Vagina (tissue), 2 donors: ENCODE results near the gene COL9A3. TPM values are rescaled to one million over a fixed set of nuclear protein-coding genes. Genes with fewer than 3 reads are reported as not detected.
A peak's percentile ranks its signal among the peaks of the same experiment; 100 is the strongest.
"Not testable (repeated sequence)": the region's sequence is repeated elsewhere in the genome, so short reads cannot be mapped to it uniquely, and the experiment has no call there.

ENCODE experiments used
- DNase-seq, 2 donors: peaks; one replicate each; pipeline ENCODE4 v3.0.0-alpha.2; 2017; ENCODE audit errors: extremely low spot score in 2 of 2
- H3K27ac ChIP-seq: fragments of 200-600 bp; sonication (generic); one replicate; pipeline ENCODE4 v1.5.1; 2019
- H3K27me3 ChIP-seq: fragments of 200-600 bp; sonication (generic); one replicate; pipeline ENCODE4 v1.5.1; 2019
- H3K36me3 ChIP-seq, 2 donors: fragments of 200-600 bp; sonication (generic); one replicate each; pipeline ENCODE4 v1.5.1; 2017 to 2019
- H3K4me1 ChIP-seq: fragments of 200-600 bp; sonication (generic); one replicate; pipeline ENCODE4 v1.5.1; 2019
- H3K4me3 ChIP-seq, 2 donors: fragments of 200-600 bp; sonication (generic); 1 replicate in 1 of 2; 2 replicates in 1 of 2; pipeline ENCODE4 v1.5.1; 2016 to 2019
- H3K9me3 ChIP-seq: fragments of 200-600 bp; sonication (generic); one replicate; pipeline ENCODE4 v1.5.1; 2019
- CTCF ChIP-seq, 3 experiments: fragments of 450-650 bp in 2 of 3; fragments of 200-600 bp in 1 of 3; sonication (generic) in 1 of 3; IDR thresholded peaks; one replicate each; pipeline ENCODE4 v1.5.1; 2017 to 2019; ENCODE audit warnings: antibody characterized with exemption in 3 of 3, mild to moderate bottlenecking in 2 of 3, moderate library complexity in 2 of 3
- POLR2A ChIP-seq, 2 donors: fragments of 450-650 bp; IDR thresholded peaks; one replicate each; pipeline ENCODE4 v1.6.1; 2017; ENCODE audit warnings: antibody characterized with exemption in 2 of 2, mild to moderate bottlenecking in 2 of 2, moderate library complexity in 2 of 2
- POLR2AphosphoS5 ChIP-seq, 2 donors: sonication (generic); formaldehyde crosslinking; IDR thresholded peaks; one replicate each; pipeline ENCODE4 v1.9.0; 2017; ENCODE audit warnings: antibody characterized with exemption in 2 of 2, mild to moderate bottlenecking in 2 of 2, low read depth in 1 of 2; ENCODE audit not compliant: insufficient read depth in 1 of 2
- intact Hi-C: fragments of 100-400 bp; cut with DNase I; formaldehyde crosslinking; loops from one replicate; pipeline ENCODE4 v1.15.1; 2023
- total RNA-seq: library from RNA; depleted of rRNA; stranded (reverse); fragments of >200 nt; gene quantifications from one replicate; pipeline ENCODE4 v1.2.3, GENCODE V29; 2016

The COL9A3 gene
- total RNA-seq, 1 donor from 2014 or later = 1.2 TPM

- H3K4me1 ChIP-seq = peaks cover 30% of the 10 kb centered on the region
- H3K36me3 ChIP-seq, DNase-seq, H3K27me3 ChIP-seq, H3K27ac ChIP-seq, H3K4me3 ChIP-seq, intact Hi-C loops, H3K9me3 ChIP-seq: not testable (repeated sequence)
- peak; percentile 41 to 53 (median 48) for TF ChIP-seq CTCF (IDR thresholded peaks at IDR 0.05)
Measured at GRCh38 chr20:62873681-62874031, 56.8 kb downstream of the COL9A3 start.

DNA sequence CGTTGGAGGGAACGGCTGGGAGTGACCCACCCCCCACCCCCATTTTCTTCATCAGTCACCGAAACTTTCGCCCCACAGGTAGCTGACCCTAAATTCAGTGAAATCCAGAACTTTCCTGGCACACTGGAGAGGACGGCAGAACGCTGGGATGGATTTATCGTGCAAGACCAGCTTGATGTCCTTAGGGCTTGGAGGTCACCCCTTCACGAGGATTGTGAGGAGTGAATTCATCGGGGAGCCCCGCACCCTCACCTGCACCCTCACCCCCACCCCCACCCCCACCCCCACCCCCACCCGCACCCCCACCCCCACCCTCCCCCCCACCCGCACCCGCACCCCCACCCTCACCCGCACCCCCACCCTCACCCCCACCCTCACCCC, 58.1 kb downstream of the COL9A3 start:
- no peaks in the 10 kb centered on the region for H3K9me3 ChIP-seq
- no peaks in the 10 kb centered on the region for H3K27me3 ChIP-seq
- H3K4me1 ChIP-seq = peaks cover 30% of the 10 kb centered on the region
- peaks cover 0 to 4% of the 10 kb centered on the region in 2 donors for H3K36me3 ChIP-seq
- intact Hi-C loops = no loop called here
- H3K27ac ChIP-seq = no peak overlapping the region
- no peak overlapping the region for H3K4me3 ChIP-seq
- TF ChIP-seq POLR2A (IDR thresholded peaks at IDR 0.05) (no peak), CTCF (IDR thresholded peaks at IDR 0.05) (no peak), POLR2AphosphoS5 (IDR thresholded peaks at IDR 0.05; ENCODE audit: insufficient read depth in 1 of 2, low read depth in 1 of 2) (no peak)
- no peak for DNase-seq

DNA sequence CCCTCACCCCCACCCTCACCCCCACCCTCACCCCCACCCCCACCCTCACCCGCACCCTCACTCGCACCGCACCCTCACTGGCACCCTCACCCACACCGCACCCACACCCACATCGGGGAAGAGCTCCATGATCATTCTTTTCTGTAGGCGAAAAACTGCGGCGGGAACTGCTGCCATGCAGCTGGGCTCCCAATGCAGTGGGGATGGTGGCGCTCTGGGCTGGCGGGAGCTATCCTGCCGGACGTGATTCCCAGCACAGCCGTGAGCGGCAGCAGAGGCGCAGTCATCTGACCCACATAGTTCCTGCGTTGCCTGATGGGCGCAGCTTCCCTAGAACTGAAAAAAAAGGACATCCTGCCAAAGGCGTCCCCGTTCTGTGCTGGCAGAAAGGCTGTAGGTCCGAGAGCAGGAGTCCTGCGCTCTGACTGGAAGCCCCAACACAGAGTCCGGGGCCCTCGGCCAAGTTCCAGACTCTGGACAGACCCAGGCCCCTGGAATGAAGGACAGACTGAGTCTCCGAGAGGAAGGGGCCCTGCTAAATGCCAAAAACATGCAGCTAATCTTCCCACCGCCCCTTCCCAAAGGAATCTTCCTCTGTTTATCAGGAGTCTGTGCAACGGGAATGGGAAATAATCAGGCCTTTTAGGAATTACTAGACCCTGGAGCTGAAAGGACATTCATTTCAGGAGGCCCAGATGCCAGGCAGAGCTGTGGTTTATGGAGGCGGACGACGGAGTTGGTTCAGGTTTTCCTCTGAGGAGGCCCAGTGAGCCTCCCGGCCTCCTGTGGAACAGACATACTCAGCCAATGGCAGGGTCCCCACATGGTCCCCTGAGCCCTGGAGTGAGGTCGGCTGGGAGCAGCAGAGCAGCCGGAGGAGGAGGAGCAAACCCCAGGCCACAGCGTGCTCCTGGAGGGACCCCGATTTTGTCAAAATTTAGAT, 58.8 kb downstream of the COL9A3 start:
- TF ChIP-seq CTCF (IDR thresholded peaks at IDR 0.05) = peak in 1 of 3 experiments; percentile 7
- TF ChIP-seq POLR2AphosphoS5 (IDR thresholded peaks at IDR 0.05; ENCODE audit: insufficient read depth in 1 of 2, low read depth in 1 of 2) = peak; percentile 24 to 47
- no peak for TF ChIP-seq POLR2A (IDR thresholded peaks at IDR 0.05)
- DNase-seq = no peak
- no peaks in the 10 kb centered on the region for H3K27me3 ChIP-seq
- intact Hi-C loops = no loop called here
- H3K36me3 ChIP-seq = peaks cover 0 to 5% of the 10 kb centered on the region in 2 donors
- peak overlapping the region; percentile 22 for H3K27ac ChIP-seq
- H3K9me3 ChIP-seq = no peaks in the 10 kb centered on the region
- peak overlapping the region; percentile 4 to 23 for H3K4me3 ChIP-seq
- peaks cover 30% of the 10 kb centered on the region for H3K4me1 ChIP-seq

DNA sequence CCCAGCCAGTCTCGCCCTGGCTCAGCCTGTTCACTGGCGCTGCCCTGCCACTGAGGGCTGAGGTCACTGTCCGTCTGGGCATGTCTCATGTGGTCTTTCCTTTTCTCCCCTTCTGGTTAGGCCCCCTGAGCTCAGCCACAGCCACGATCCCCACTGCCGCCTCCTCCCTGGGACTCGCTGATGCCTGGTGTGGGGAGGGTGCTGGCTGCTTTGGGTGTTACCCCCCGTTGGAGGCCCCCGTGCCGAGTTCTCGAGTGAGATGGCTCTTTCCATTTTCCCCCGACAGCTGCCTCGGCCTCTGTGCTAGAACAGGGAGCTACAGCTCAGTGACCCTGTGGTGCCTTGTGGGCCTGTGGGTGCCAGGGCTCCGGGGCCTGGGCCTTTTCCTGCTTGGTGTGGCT, 59.7 kb downstream of the COL9A3 start:
- Histone ChIP-seq H3K36me3 (peaks cover 0 to 5% of the 10 kb centered on the region in 2 donors), H3K27ac (no peak overlapping the region), H3K4me3 (no peak overlapping the region), H3K9me3 (no peaks in the 10 kb centered on the region), H3K4me1 (peaks cover 30% of the 10 kb centered on the region), H3K27me3 (no peaks in the 10 kb centered on the region)
- intact Hi-C loops = no loop called here
- no peak for TF ChIP-seq POLR2A (IDR thresholded peaks at IDR 0.05)
- TF ChIP-seq POLR2AphosphoS5 (IDR thresholded peaks at IDR 0.05; ENCODE audit: insufficient read depth in 1 of 2, low read depth in 1 of 2) = no peak
- no peak for TF ChIP-seq CTCF (IDR thresholded peaks at IDR 0.05)
- DNase-seq = no peak
